Measurements from ENCODE around the gene CDC25B. TPM values are rescaled to one million over a fixed set of nuclear protein-coding genes. Genes with fewer than 3 reads are reported as not detected.
A peak's percentile ranks its signal among the peaks of the same experiment; 100 is the strongest.

Gene CDC25B
- total and polyA plus RNA-seq, 4 donors: 4.4 to 12.9 (median 9.2) TPM

DNA sequence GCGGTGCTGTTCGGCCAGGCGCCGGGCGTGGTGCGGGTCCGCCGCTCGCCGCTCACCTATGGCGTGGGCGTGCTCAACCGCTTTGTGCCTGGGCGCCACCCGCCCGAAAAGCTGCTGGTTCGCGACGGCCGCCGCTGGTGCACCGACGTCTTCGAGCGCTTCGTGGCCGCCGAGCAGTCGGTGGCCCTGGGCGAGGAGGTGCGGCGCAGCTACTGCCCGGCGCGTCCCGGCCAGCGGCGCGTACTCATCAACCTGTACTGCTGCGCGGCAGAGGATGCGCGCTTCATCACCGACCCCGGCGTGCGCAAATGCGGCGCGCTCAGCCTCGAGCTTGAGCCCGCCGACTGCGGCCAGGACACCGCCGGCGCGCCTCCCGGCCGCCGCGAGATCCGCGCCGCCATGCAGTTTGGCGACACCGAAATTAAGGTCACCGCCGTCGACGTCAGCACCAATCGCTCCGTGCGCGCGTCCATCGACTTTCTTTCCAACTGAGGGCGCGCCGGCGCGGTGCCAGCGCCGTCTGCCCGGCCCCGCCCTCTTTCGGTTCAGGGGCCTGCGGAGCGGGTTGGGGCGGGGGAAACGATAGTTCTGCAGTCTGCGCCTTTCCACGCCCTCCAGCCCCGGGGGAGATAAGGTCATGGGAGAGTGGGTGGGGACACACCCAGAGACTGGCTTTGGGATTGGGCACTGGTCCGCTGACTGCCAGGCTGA lies 44.3 kb upstream of the CDC25B start:
- H3K36me3 ChIP-seq (ENCODE audit: control insufficient read depth in 4 of 4, insufficient read depth in 3 of 4, low read depth in 1 of 4, low read length in 3 of 4): no peaks in the 10 kb centered on the region
- no peaks in the 10 kb centered on the region for H3K9me3 ChIP-seq (ENCODE audit: control insufficient read depth in 4 of 4, low read length in 3 of 4)
- H3K27me3 ChIP-seq (ENCODE audit: control insufficient read depth in 4 of 4, insufficient read depth in 4 of 4, low read length in 3 of 4): no peaks in the 10 kb centered on the region
- peak; percentile 76 for DNase-seq (ENCODE audit: low spot score)
- H3K27ac ChIP-seq (ENCODE audit: low read depth in 1 of 2, low read length in 2 of 2): no peak overlapping the region
- TF ChIP-seq, protein P1, sequence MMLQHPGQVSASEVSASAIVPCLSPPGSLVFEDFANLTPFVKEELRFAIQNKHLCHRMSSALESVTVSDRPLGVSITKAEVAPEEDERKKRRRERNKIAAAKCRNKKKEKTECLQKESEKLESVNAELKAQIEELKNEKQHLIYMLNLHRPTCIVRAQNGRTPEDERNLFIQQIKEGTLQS (IDR thresholded peaks at IDR 0.05): no peak
- TF ChIP-seq RAD21 (IDR thresholded peaks at IDR 0.05) (no peak), NR2F2 (IDR thresholded peaks at IDR 0.05) (peak; percentile 12), TAF1 (conservative IDR thresholded peaks at IDR 0.05) (no peak), HNF4A (conservative IDR thresholded peaks at IDR 0.05) (peak in 1 of 2 donors; percentile 11), FOXA2 (IDR thresholded peaks at IDR 0.05) (no peak), EGR1 (IDR thresholded peaks at IDR 0.05; ENCODE audit: low read depth in 2 of 2) (no peak), JUND (IDR thresholded peaks at IDR 0.05) (no peak), RXRA (IDR thresholded peaks at IDR 0.05) (peak; percentile 33 to 42), GABPA (IDR thresholded peaks at IDR 0.05 in 1 of 2, conservative IDR thresholded peaks at IDR 0.05 in 1 of 2) (no peak), SP1 (IDR thresholded peaks at IDR 0.05) (no peak), FOXA1 (IDR thresholded peaks at IDR 0.05) (no peak), YY1 (IDR thresholded peaks at IDR 0.05) (no peak), HNF4G (IDR thresholded peaks at IDR 0.05) (no peak)
- TF ChIP-seq, protein P2, sequence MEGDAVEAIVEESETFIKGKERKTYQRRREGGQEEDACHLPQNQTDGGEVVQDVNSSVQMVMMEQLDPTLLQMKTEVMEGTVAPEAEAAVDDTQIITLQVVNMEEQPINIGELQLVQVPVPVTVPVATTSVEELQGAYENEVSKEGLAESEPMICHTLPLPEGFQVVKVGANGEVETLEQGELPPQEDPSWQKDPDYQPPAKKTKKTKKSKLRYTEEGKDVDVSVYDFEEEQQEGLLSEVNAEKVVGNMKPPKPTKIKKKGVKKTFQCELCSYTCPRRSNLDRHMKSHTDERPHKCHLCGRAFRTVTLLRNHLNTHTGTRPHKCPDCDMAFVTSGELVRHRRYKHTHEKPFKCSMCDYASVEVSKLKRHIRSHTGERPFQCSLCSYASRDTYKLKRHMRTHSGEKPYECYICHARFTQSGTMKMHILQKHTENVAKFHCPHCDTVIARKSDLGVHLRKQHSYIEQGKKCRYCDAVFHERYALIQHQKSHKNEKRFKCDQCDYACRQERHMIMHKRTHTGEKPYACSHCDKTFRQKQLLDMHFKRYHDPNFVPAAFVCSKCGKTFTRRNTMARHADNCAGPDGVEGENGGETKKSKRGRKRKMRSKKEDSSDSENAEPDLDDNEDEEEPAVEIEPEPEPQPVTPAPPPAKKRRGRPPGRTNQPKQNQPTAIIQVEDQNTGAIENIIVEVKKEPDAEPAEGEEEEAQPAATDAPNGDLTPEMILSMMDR (IDR thresholded peaks at IDR 0.05; ENCODE audit: low read depth, low read length, missing input control): no peak
- TF ChIP-seq, protein P3, sequence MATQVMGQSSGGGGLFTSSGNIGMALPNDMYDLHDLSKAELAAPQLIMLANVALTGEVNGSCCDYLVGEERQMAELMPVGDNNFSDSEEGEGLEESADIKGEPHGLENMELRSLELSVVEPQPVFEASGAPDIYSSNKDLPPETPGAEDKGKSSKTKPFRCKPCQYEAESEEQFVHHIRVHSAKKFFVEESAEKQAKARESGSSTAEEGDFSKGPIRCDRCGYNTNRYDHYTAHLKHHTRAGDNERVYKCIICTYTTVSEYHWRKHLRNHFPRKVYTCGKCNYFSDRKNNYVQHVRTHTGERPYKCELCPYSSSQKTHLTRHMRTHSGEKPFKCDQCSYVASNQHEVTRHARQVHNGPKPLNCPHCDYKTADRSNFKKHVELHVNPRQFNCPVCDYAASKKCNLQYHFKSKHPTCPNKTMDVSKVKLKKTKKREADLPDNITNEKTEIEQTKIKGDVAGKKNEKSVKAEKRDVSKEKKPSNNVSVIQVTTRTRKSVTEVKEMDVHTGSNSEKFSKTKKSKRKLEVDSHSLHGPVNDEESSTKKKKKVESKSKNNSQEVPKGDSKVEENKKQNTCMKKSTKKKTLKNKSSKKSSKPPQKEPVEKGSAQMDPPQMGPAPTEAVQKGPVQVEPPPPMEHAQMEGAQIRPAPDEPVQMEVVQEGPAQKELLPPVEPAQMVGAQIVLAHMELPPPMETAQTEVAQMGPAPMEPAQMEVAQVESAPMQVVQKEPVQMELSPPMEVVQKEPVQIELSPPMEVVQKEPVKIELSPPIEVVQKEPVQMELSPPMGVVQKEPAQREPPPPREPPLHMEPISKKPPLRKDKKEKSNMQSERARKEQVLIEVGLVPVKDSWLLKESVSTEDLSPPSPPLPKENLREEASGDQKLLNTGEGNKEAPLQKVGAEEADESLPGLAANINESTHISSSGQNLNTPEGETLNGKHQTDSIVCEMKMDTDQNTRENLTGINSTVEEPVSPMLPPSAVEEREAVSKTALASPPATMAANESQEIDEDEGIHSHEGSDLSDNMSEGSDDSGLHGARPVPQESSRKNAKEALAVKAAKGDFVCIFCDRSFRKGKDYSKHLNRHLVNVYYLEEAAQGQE (IDR thresholded peaks at IDR 0.05): no peak
- TF ChIP-seq, protein P4, sequence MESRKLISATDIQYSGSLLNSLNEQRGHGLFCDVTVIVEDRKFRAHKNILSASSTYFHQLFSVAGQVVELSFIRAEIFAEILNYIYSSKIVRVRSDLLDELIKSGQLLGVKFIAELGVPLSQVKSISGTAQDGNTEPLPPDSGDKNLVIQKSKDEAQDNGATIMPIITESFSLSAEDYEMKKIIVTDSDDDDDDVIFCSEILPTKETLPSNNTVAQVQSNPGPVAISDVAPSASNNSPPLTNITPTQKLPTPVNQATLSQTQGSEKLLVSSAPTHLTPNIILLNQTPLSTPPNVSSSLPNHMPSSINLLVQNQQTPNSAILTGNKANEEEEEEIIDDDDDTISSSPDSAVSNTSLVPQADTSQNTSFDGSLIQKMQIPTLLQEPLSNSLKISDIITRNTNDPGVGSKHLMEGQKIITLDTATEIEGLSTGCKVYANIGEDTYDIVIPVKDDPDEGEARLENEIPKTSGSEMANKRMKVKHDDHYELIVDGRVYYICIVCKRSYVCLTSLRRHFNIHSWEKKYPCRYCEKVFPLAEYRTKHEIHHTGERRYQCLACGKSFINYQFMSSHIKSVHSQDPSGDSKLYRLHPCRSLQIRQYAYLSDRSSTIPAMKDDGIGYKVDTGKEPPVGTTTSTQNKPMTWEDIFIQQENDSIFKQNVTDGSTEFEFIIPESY (IDR thresholded peaks at IDR 0.05): no peak
- TF ChIP-seq, protein P5, sequence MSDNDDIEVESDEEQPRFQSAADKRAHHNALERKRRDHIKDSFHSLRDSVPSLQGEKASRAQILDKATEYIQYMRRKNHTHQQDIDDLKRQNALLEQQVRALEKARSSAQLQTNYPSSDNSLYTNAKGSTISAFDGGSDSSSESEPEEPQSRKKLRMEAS (IDR thresholded peaks at IDR 0.05): no peak
- 25% methylated on average over 95 of the region's 95 CpGs for WGBS
- peaks cover 1 to 25% (median 15%) of the 10 kb centered on the region in 4 donors for H3K4me1 ChIP-seq (ENCODE audit: control insufficient read depth in 4 of 4, insufficient read depth in 4 of 4, low read length in 3 of 4)
- H3K9ac ChIP-seq (ENCODE audit: low read depth in 1 of 2, low read length in 2 of 2): no peak overlapping the region
- peak overlapping the region; percentile 42 to 66 (median 43) for H3K4me3 ChIP-seq (ENCODE audit: low read depth in 1 of 3, low read length in 3 of 3)
